H9 (cell line): ENCODE measurements around the gene PDE2A. TPM values are rescaled to one million over a fixed set of nuclear protein-coding genes. Genes with fewer than 3 reads are reported as not detected.

Experiments used
- DNase-seq: peaks from one replicate; pipeline ENCODE4 v3.0.0-alpha.2; 2017
- H2AFZ ChIP-seq: one replicate; pipeline ENCODE4 v1.6.1; 2013; ENCODE audit warnings: mild to moderate bottlenecking, low read length, control low read depth, moderate library complexity
- H2AK5ac ChIP-seq: 2 replicates; pipeline ENCODE4 v1.6.1; 2013; ENCODE audit warnings: low read length, control low read depth, mixed read lengths; ENCODE audit not compliant: insufficient read length
- H2BK120ac ChIP-seq: one replicate; pipeline ENCODE4 v1.6.1; 2013; ENCODE audit warnings: low read depth, mild to moderate bottlenecking, low read length, control low read depth, inconsistent platforms; ENCODE audit not compliant: poor library complexity, severe bottlenecking
- H2BK12ac ChIP-seq: 2 replicates; pipeline ENCODE4 v1.6.1; 2013; ENCODE audit warnings: low read length, control low read depth, mixed read lengths, low read depth; ENCODE audit not compliant: insufficient read length
- H2BK15ac ChIP-seq: 2 replicates; pipeline ENCODE4 v1.6.1; 2013; ENCODE audit warnings: low read depth, low read length, control low read depth
- H2BK20ac ChIP-seq: one replicate; pipeline ENCODE4 v1.6.1; 2013; ENCODE audit warnings: low read depth, mild to moderate bottlenecking, low read length, control low read depth, inconsistent platforms; ENCODE audit not compliant: poor library complexity, severe bottlenecking
- H2BK5ac ChIP-seq: 2 replicates; pipeline ENCODE4 v1.6.1; 2013; ENCODE audit warnings: low read length, control low read depth, mixed read lengths; ENCODE audit not compliant: insufficient read length
- H3K14ac ChIP-seq: 2 replicates; pipeline ENCODE4 v1.6.1; 2013; ENCODE audit warnings: low read length, control low read depth; ENCODE audit not compliant: insufficient read depth
- H3K18ac ChIP-seq: 2 replicates; pipeline ENCODE4 v1.6.1; 2013; ENCODE audit warnings: low read depth, mild to moderate bottlenecking, mixed read lengths, low read length, control low read depth; ENCODE audit not compliant: insufficient read length
- H3K23ac ChIP-seq: 2 replicates; pipeline ENCODE4 v1.6.1; 2013; ENCODE audit warnings: low read length, control low read depth, mixed read lengths, low read depth; ENCODE audit not compliant: insufficient read length
- H3K23me2 ChIP-seq: 2 replicates; pipeline ENCODE4 v1.6.1; 2013; ENCODE audit warnings: low read depth, mild to moderate bottlenecking, mixed read lengths, low read length, control low read depth; ENCODE audit not compliant: insufficient read length, poor library complexity, severe bottlenecking
- H3K27ac ChIP-seq: 2 replicates; pipeline ENCODE4 v1.5.1; 2013; ENCODE audit warnings: low read length, control low read depth, mixed read lengths, low read depth; ENCODE audit not compliant: insufficient read length
- H3K27me3 ChIP-seq: 2 replicates; pipeline ENCODE4 v1.6.1; 2013; ENCODE audit warnings: low read length, control low read depth, inconsistent platforms; ENCODE audit not compliant: insufficient read depth
- H3K4ac ChIP-seq: 2 replicates; pipeline ENCODE4 v1.6.1; 2013; ENCODE audit warnings: low read depth, mild to moderate bottlenecking, control low read depth, inconsistent platforms, low read length, moderate library complexity
- H3K4me1 ChIP-seq: 2 replicates; pipeline ENCODE4 v1.6.1; 2013; ENCODE audit warnings: low read length, control low read depth, inconsistent platforms; ENCODE audit not compliant: insufficient read depth
- H3K4me2 ChIP-seq: 2 replicates; pipeline ENCODE4 v1.6.1; 2013; ENCODE audit warnings: low read length, control low read depth, mixed read lengths; ENCODE audit not compliant: insufficient read length, insufficient read depth
- H3K56ac ChIP-seq: 2 replicates; pipeline ENCODE4 v1.6.1; 2013; ENCODE audit warnings: low read depth, mild to moderate bottlenecking, mixed read lengths, low read length, control low read depth; ENCODE audit not compliant: insufficient read length
- H3K79me1 ChIP-seq: 2 replicates; pipeline ENCODE4 v1.6.1; 2013; ENCODE audit warnings: low read depth, mild to moderate bottlenecking, moderate library complexity, low read length, control low read depth, inconsistent platforms; ENCODE audit not compliant: insufficient read depth, poor library complexity, severe bottlenecking
- H3K79me2 ChIP-seq: 2 replicates; pipeline ENCODE4 v1.6.1; 2013; ENCODE audit warnings: low read length, control low read depth, inconsistent platforms; ENCODE audit not compliant: insufficient read depth
- H3K9ac ChIP-seq: 2 replicates; pipeline ENCODE4 v1.6.1; 2013; ENCODE audit warnings: low read length, control low read depth, mixed read lengths; ENCODE audit not compliant: insufficient read length; ENCODE audit errors: extremely low read depth
- H3K9me3 ChIP-seq: one replicate; pipeline ENCODE4 v1.6.1; 2013; ENCODE audit warnings: low read depth, low read length, inconsistent platforms; ENCODE audit not compliant: control insufficient read depth
- H3T11ph ChIP-seq: one replicate; pipeline ENCODE4 v1.6.1; 2013; ENCODE audit warnings: mild to moderate bottlenecking, low read length, control low read depth, inconsistent platforms
- H4K20me1 ChIP-seq: one replicate; pipeline ENCODE4 v1.6.1; 2013; ENCODE audit not compliant: control insufficient read depth, insufficient read length, insufficient read depth
- H4K5ac ChIP-seq: 2 replicates; pipeline ENCODE4 v1.6.1; 2013; ENCODE audit warnings: low read depth, mild to moderate bottlenecking, mixed read lengths, low read length, control low read depth; ENCODE audit not compliant: insufficient read length
- H4K8ac ChIP-seq: replicated peaks from 2 replicates; pipeline ENCODE4 v1.6.1; 2013; ENCODE audit warnings: low read length, control low read depth, mixed read lengths, low read depth; ENCODE audit not compliant: insufficient read length
- H4K91ac ChIP-seq: 2 replicates; pipeline ENCODE4 v1.6.1; 2013; ENCODE audit warnings: low read depth, mild to moderate bottlenecking, moderate library complexity, mixed read lengths, low read length, control low read depth; ENCODE audit not compliant: insufficient read length
- H3K27ac Mint-ChIP-seq, 3 experiments: 2 replicates in 2 of 3; 3 replicates in 1 of 3; pipeline ENCODE4 v1.8.0; 2020 to 2021; ENCODE audit warnings: mixed read lengths in 3 of 3, mild to moderate bottlenecking in 1 of 3, moderate library complexity in 1 of 3
- H3K27me3 Mint-ChIP-seq: 2 replicates; pipeline ENCODE4 v1.8.0; 2021; ENCODE audit warnings: low read depth, mild to moderate bottlenecking, moderate library complexity, mixed read lengths
- H3K36me3 Mint-ChIP-seq, 3 experiments: 2 replicates in 2 of 3; 3 replicates in 1 of 3; pipeline ENCODE4 v1.8.0; 2020 to 2021; ENCODE audit warnings: low read depth in 3 of 3, mixed read lengths in 3 of 3; ENCODE audit not compliant: insufficient read depth in 1 of 3
- H3K4me1 Mint-ChIP-seq, 2 experiments: 2 replicates each; pipeline ENCODE4 v1.8.0; 2020; ENCODE audit warnings: mixed read lengths in 2 of 2
- H3K4me3 Mint-ChIP-seq, 2 experiments: 2 replicates in 1 of 2; 3 replicates in 1 of 2; pipeline ENCODE4 v1.8.0; 2020 to 2021; ENCODE audit warnings: mild to moderate bottlenecking in 2 of 2, mixed read lengths in 2 of 2, moderate library complexity in 1 of 2
- H3K9me3 Mint-ChIP-seq, 2 experiments: 2 replicates in 1 of 2; 3 replicates in 1 of 2; pipeline ENCODE4 v1.8.0; 2020; ENCODE audit warnings: mild to moderate bottlenecking in 2 of 2, mixed read lengths in 2 of 2, moderate library complexity in 1 of 2
- WGBS: extraction: QIAGEN DNeasy Blood & Tissue Kit; methylation state at CpG from one replicate; pipeline ENCODE4 v1.1.7; 2013; ENCODE audit warnings: missing lambda C conversion rate, low lambda C conversion rate, mixed read lengths; ENCODE audit not compliant: insufficient read length; ENCODE audit errors: extremely low coverage; 5-methylcytosine and 5-hydroxymethylcytosine counted together
- total RNA-seq: library from RNA; stranded (reverse); gene quantifications from 2 replicates; pipeline ENCODE4 v1.2.1, GENCODE V29; 2021
- TF ChIP-seq, protein P1 (sequence below): fragments of 200-600 bp; sonication (generic); conservative IDR thresholded peaks from 3 replicates; pipeline ENCODE4 v1.8.0; 2021; ENCODE audit warnings: antibody characterized with exemption, mild to moderate bottlenecking

Gene PDE2A
- total RNA-seq, 1 experiment from 2014 or later: 3.4 TPM

DNA sequence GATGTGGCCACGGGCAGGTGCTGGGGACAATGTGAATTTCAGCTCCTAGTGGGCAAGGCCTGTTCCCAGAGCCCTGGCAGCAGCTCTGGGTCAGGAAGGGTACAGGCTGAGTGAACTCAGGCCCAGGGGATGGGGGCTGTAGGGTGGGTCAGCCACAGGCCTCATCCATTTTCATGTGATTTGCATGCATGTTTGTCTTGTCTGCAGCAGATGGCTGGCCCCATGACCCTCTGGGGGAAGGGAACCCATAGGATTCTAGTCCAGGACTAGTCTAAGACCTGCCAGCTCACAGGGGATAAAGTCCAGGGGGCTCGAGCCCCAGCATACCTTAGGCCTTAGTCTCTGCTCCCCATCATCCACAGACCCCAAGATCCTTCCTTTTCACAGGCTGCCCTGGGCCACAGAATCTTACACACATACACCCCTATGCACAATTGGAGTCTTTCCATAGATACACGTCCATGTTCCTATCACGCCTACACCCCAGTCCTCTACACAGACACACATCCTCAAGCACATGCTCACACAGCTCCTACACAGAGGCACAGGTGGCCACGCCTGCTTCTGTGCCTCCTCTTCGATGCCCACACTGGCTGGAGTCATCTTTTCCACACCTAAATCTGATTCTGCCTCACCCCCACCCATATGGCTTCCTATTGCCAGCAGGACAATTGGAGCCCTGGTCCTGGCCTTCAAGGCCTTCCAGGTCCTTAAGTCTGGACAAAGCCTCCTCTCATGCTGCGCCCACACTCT is 25.7 kb downstream of the PDE2A start:
- H3K18ac ChIP-seq: no peak overlapping the region
- TF ChIP-seq, protein P1, sequence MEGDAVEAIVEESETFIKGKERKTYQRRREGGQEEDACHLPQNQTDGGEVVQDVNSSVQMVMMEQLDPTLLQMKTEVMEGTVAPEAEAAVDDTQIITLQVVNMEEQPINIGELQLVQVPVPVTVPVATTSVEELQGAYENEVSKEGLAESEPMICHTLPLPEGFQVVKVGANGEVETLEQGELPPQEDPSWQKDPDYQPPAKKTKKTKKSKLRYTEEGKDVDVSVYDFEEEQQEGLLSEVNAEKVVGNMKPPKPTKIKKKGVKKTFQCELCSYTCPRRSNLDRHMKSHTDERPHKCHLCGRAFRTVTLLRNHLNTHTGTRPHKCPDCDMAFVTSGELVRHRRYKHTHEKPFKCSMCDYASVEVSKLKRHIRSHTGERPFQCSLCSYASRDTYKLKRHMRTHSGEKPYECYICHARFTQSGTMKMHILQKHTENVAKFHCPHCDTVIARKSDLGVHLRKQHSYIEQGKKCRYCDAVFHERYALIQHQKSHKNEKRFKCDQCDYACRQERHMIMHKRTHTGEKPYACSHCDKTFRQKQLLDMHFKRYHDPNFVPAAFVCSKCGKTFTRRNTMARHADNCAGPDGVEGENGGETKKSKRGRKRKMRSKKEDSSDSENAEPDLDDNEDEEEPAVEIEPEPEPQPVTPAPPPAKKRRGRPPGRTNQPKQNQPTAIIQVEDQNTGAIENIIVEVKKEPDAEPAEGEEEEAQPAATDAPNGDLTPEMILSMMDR: no peak
- no peak overlapping the region for H4K8ac ChIP-seq
- no peaks in the 10 kb centered on the region for H4K20me1 ChIP-seq
- H3K4me1 ChIP-seq: no peaks in the 10 kb centered on the region
- no peak overlapping the region for H2BK20ac ChIP-seq
- no peak overlapping the region for H4K5ac ChIP-seq
- no peak overlapping the region for H3K14ac ChIP-seq
- no peak overlapping the region for H2BK15ac ChIP-seq
- H2BK5ac ChIP-seq: no peak overlapping the region
- no peak overlapping the region for H3K27ac ChIP-seq
- H2AFZ ChIP-seq: no peak overlapping the region
- H3K79me2 ChIP-seq: no peaks in the 10 kb centered on the region
- no peaks in the 10 kb centered on the region for H3K36me3 Mint-ChIP-seq
- no peak overlapping the region for H3K23ac ChIP-seq
- H3K4me3 Mint-ChIP-seq: no peak overlapping the region
- DNase-seq: no peak
- no peak overlapping the region for H3K56ac ChIP-seq
- no peaks in the 10 kb centered on the region for H3K23me2 ChIP-seq
- no peak overlapping the region for H4K91ac ChIP-seq
- no peak overlapping the region for H2BK120ac ChIP-seq
- H3K27me3 ChIP-seq: no peaks in the 10 kb centered on the region
- no peak overlapping the region for H2AK5ac ChIP-seq
- no peak overlapping the region for H3K4me2 ChIP-seq
- no peak overlapping the region for H3K4ac ChIP-seq
- no peak overlapping the region; a peak in 1 of 7 replicates for H3K27ac Mint-ChIP-seq
- H3K79me1 ChIP-seq: no peaks in the 10 kb centered on the region
- H3K27me3 Mint-ChIP-seq: peaks cover 45% of the 10 kb centered on the region
- no peak overlapping the region for H3T11ph ChIP-seq
- H2BK12ac ChIP-seq: no peak overlapping the region
- H3K9me3 Mint-ChIP-seq: no peaks in the 10 kb centered on the region
- no peak overlapping the region for H3K9ac ChIP-seq
- WGBS: no CpG with 5 or more reads among the region's 7 CpGs
- H3K9me3 ChIP-seq: no peaks in the 10 kb centered on the region
- peaks cover 10 to 14% of the 10 kb centered on the region in 2 experiments for H3K4me1 Mint-ChIP-seq
